HepG2 (cell line): ENCODE measurements around the gene COL27A1. TPM values are rescaled to one million over a fixed set of nuclear protein-coding genes. Genes with fewer than 3 reads are reported as not detected.

Experiments used
- ARID5B ChIP-seq: IDR thresholded peaks from 2 replicates; pipeline ENCODE4 v1.4.0; 2020; ENCODE audit warnings: mild to moderate bottlenecking, missing genetic modification reagents
- BCL6 ChIP-seq: IDR thresholded peaks from 2 replicates; pipeline ENCODE4 v1.6.1; 2016; ENCODE audit warnings: missing genetic modification reagents, missing compliant biosample characterization
- FOXP1 ChIP-seq, 2 experiments: fragments of 450-650 bp in 1 of 2; IDR thresholded peaks; 2 replicates each; pipeline ENCODE4 v1.6.1; 2017 to 2018; ENCODE audit warnings: antibody characterized with exemption in 1 of 2
- IRX3 ChIP-seq: sonication (generic); formaldehyde crosslinking; IDR thresholded peaks from 2 replicates; pipeline ENCODE4 v1.8.1; 2023; ENCODE audit warnings: mild to moderate bottlenecking, low read depth, missing genetic modification reagents, borderline replicate concordance
- PHF5A ChIP-seq: IDR thresholded peaks from one replicate; pipeline ENCODE4 v1.6.1; 2018; ENCODE audit warnings: low read depth, missing genetic modification reagents; ENCODE audit not compliant: unreplicated experiment
- RELA ChIP-seq: sonication (generic); formaldehyde crosslinking; IDR thresholded peaks from 2 replicates; pipeline ENCODE4 v1.4.0; 2020; ENCODE audit warnings: missing genetic modification reagents
- SKI ChIP-seq: fragments of 450-650 bp; IDR thresholded peaks from one replicate; pipeline ENCODE4 v1.6.1; 2018; ENCODE audit warnings: mild to moderate bottlenecking; ENCODE audit not compliant: partially characterized antibody
- SMAD1 ChIP-seq: sonication (generic); formaldehyde crosslinking; IDR thresholded peaks from 2 replicates; pipeline ENCODE4 v1.4.0; 2020; ENCODE audit warnings: missing genetic modification reagents, low read depth, mild to moderate bottlenecking, borderline replicate concordance
- SMC3 ChIP-seq: IDR thresholded peaks from 2 replicates; pipeline ENCODE4 v1.6.1; 2011; ENCODE audit warnings: low read length, improper control_type of control experiment
- THAP8 ChIP-seq: sonication (generic); formaldehyde crosslinking; IDR thresholded peaks from 2 replicates; pipeline ENCODE4 v1.5.1; 2020; ENCODE audit warnings: missing genetic modification reagents, mild to moderate bottlenecking, borderline replicate concordance
- TRIM22 ChIP-seq: fragments of 450-650 bp; IDR thresholded peaks from 2 replicates; pipeline ENCODE4 v1.6.1; 2017
- ZBTB3 ChIP-seq: sonication (generic); formaldehyde crosslinking; IDR thresholded peaks from 2 replicates; pipeline ENCODE4 v1.4.0; 2020; ENCODE audit warnings: low read depth, mild to moderate bottlenecking, moderate library complexity, missing genetic modification reagents, borderline replicate concordance
- ZFY ChIP-seq: sonication (generic); formaldehyde crosslinking; IDR thresholded peaks from 2 replicates; pipeline ENCODE4 v1.4.0; 2020; ENCODE audit warnings: missing genetic modification reagents
- ZNF280D ChIP-seq: sonication (generic); formaldehyde crosslinking; IDR thresholded peaks from 2 replicates; pipeline ENCODE4 v1.5.1; 2020; ENCODE audit warnings: mild to moderate bottlenecking, missing genetic modification reagents
- ZNF441 ChIP-seq: sonication (generic); formaldehyde crosslinking; IDR thresholded peaks from 2 replicates; pipeline ENCODE4 v1.7.0; 2021; ENCODE audit warnings: missing genetic modification reagents, borderline replicate concordance
- ZNF510 ChIP-seq: sonication (generic); formaldehyde crosslinking; IDR thresholded peaks from 2 replicates; pipeline ENCODE4 v1.4.0; 2020; ENCODE audit warnings: low read depth, mild to moderate bottlenecking, missing genetic modification reagents
- ZNF563 ChIP-seq: sonication (generic); formaldehyde crosslinking; IDR thresholded peaks from 2 replicates; pipeline ENCODE4 v1.8.0; 2022; ENCODE audit warnings: mild to moderate bottlenecking, moderate library complexity, missing genetic modification reagents
- ZNF639 ChIP-seq: conservative IDR thresholded peaks from 2 replicates; pipeline ENCODE4 v1.6.1; 2018; ENCODE audit warnings: missing genetic modification reagents
- ZNF768 ChIP-seq: sonication (generic); formaldehyde crosslinking; IDR thresholded peaks from 2 replicates; pipeline ENCODE4 v1.4.0; 2020; ENCODE audit warnings: missing genetic modification reagents
- polyA plus RNA-seq, 8 experiments: library from polyadenylated mRNA; depleted of rRNA in 3 of 8; stranded (reverse) in 7 of 8; unstranded in 1 of 8; fragments of >200 nt; fragmentation: Illumina TruSeq in 4 of 8; extraction: Trizol in 4 of 8; gene quantifications; 2 replicates each; pipeline versions ENCODE4 v1.2.1 to v1.2.3, GENCODE V29; 2011 to 2016; ENCODE audit warnings: low read depth in 4 of 8, missing spikeins in 1 of 8, mixed read lengths in 1 of 8; ENCODE audit not compliant: insufficient read depth in 1 of 8
- total RNA-seq, 5 experiments: library from RNA; depleted of rRNA; stranded (reverse); fragments of >200 nt; fragmentation: Illumina TruSeq; extraction: Trizol; gene quantifications; 2 replicates each; pipeline ENCODE4 v1.2.3, GENCODE V29; 2016; ENCODE audit warnings: low read depth in 1 of 5

COL27A1 gene
- total and polyA plus RNA-seq, 2 of the 13 experiments (the other 11 are each of a cell fraction or from before 2014, with no cell fraction given), result 71.3 to 89.1 TPM

GRCh38 chr9:114117614-114117995 lies 37.7 kb upstream of the COL27A1 start (continued):
- TF ChIP-seq ZFY (CRISPR knock-in tag) (peak; percentile 28; the same call in 1 of the 2 replicates), ZBTB3 (CRISPR knock-in tag) (0 out of 2 replicates have a peak, but pooled peaks have one; percentile 35), ZNF563 (no peak), SMAD1 (CRISPR knock-in tag) (0 out of 2 replicates have a peak, but pooled peaks have one; percentile 4), SMC3 (no peak), SKI (peak; percentile 26), FOXP1 (IDR thresholded peaks at IDR 0.05) (no peak), FOXP1 (CRISPR knock-in tag; IDR thresholded peaks at IDR 0.05) (peak; percentile 79; the same call in 1 of the 2 replicates), THAP8 (CRISPR knock-in tag) (no peak), TRIM22 (no peak), ZNF639 (no peak), ZNF768 (CRISPR knock-in tag) (no peak), ZNF510 (CRISPR knock-in tag) (0 out of 2 replicates have a peak, but pooled peaks have one; percentile 30), ZNF280D (CRISPR knock-in tag) (no peak), ZNF441 (CRISPR knock-in tag) (0 out of 2 replicates have a peak, but pooled peaks have one; percentile 38), ARID5B (CRISPR knock-in tag) (peak; percentile 66; the same call in 1 of the 2 replicates), IRX3 (CRISPR knock-in tag) (no peak), BCL6 (CRISPR knock-in tag) (peak; percentile 85), PHF5A (CRISPR knock-in tag) (peak; percentile 16), RELA (CRISPR knock-in tag) (0 out of 2 replicates have a peak, but pooled peaks have one; percentile 61)
